Mucosa of rectum (tissue), 2 donors: ENCODE data around the gene BTNL3.
A peak's percentile ranks its signal among the peaks of the same experiment; 100 is the strongest.
"Not testable (repeated sequence)": the region's sequence is repeated elsewhere in the genome, so short reads cannot be mapped to it uniquely, and the experiment has no call there.

Experiments used
- H3K27ac ChIP-seq, 2 donors: one replicate each; pipeline ENCODE4 v1.7.0; 2013; ENCODE audit warnings: inconsistent platforms in 2 of 2, low read depth in 2 of 2, low read length in 2 of 2
- H3K27me3 ChIP-seq, 2 donors: one replicate each; pipeline ENCODE4 v1.7.0; 2013; ENCODE audit warnings: low read length in 2 of 2; ENCODE audit not compliant: control insufficient read depth in 2 of 2, insufficient read depth in 2 of 2
- H3K36me3 ChIP-seq, 2 donors: one replicate each; pipeline ENCODE4 v1.7.0; 2013; ENCODE audit warnings: low read length in 2 of 2; ENCODE audit not compliant: control insufficient read depth in 2 of 2, insufficient read depth in 2 of 2
- H3K4me1 ChIP-seq, 2 donors: one replicate each; pipeline ENCODE4 v1.7.0; 2013; ENCODE audit warnings: low read length in 2 of 2, mild to moderate bottlenecking in 1 of 2; ENCODE audit not compliant: control insufficient read depth in 2 of 2, insufficient read depth in 2 of 2
- H3K4me3 ChIP-seq, 2 donors: one replicate each; pipeline ENCODE4 v1.7.0; 2013; ENCODE audit warnings: low read length in 2 of 2
- H3K9ac ChIP-seq, 2 donors: one replicate each; pipeline ENCODE4 v1.7.0; 2013; ENCODE audit warnings: low read length in 2 of 2, low read depth in 1 of 2, mild to moderate bottlenecking in 1 of 2
- H3K9me3 ChIP-seq, 2 donors: one replicate each; pipeline ENCODE4 v1.7.0; 2013; ENCODE audit warnings: low read length in 2 of 2; ENCODE audit not compliant: control insufficient read depth in 2 of 2
- donor health status: healthy.
- donor health status: Normal muscosa, but diverticular disease.

Gene BTNL3

DNA sequence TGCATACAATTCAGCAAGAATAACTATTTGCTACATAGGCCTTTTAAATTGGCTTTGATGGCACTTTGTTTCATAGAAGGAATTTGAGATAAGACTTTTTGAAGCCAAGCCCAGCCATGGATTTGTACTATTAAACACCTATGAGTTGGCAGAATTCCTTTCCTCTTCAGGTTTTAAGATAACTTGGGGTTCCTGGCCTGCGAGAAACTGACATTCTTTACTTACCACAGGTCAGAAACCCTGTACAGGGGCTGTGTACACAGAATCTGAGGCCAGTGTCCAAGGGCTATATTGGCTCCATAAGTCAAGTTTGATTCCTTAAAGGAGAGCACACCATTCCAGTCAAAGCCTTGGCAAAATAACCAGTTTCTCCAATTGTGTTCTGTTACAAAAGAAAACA lies 10.8 kb upstream of the BTNL3 start:
- Histone ChIP-seq H3K9me3 (no peaks in the 10 kb centered on the region), H3K4me3 (no peak overlapping the region), H3K4me1 (peaks cover 0 to 22% of the 10 kb centered on the region in 2 donors), H3K9ac (no peak overlapping the region), H3K36me3 (no peaks in the 10 kb centered on the region), H3K27ac (no peak overlapping the region), H3K27me3 (no peaks in the 10 kb centered on the region)

- Histone ChIP-seq H3K27me3 (no peaks in the 10 kb centered on the region), H3K9me3 (no peaks in the 10 kb centered on the region), H3K4me1 (peaks cover 0 to 5% of the 10 kb centered on the region in 2 donors), H3K27ac (no peak overlapping the region), H3K36me3 (no peaks in the 10 kb centered on the region), H3K9ac (no peak overlapping the region), H3K4me3 (no peak overlapping the region)
Observed at GRCh38 chr5:180982008-180982741, 6.5 kb upstream of the BTNL3 start.

DNA sequence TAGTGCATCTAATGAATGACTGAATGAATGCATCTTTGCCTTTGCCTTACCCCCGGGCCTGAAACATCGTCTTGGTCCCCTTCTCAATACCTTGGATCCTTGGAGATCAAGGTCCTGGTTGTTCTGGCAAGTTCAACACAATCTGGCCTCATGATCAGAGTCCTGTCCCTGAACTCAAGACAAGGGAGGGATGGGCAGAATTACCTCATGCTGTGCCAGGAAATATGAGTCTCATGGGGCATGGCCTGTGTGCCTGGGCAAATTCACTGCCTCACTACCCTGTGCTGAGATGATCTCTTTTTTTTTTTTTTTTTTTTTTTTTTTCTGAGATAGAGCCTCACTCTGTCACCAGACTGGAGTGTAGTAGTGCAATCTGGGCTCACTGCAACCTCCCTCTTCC lies 630 bp upstream of the BTNL3 start:
- H3K27me3 ChIP-seq = no peaks in the 10 kb centered on the region
- no peaks in the 10 kb centered on the region for H3K9me3 ChIP-seq
- H3K4me3 ChIP-seq = peak overlapping the region; percentile 72 to 83
- H3K27ac ChIP-seq = peak overlapping the region; percentile 32 to 94
- H3K9ac ChIP-seq = peak overlapping the region in 1 of 2 donors; percentile 85
- H3K36me3 ChIP-seq = no peaks in the 10 kb centered on the region
- peaks cover 0 to 29% of the 10 kb centered on the region in 2 donors for H3K4me1 ChIP-seq

GRCh38 chr5:180990086-180990881 lies 1.6 kb downstream of the BTNL3 start:
- peaks cover 0 to 29% of the 10 kb centered on the region in 2 donors for H3K4me1 ChIP-seq
- no peaks in the 10 kb centered on the region for H3K27me3 ChIP-seq
- H3K9ac ChIP-seq = peak overlapping the region; percentile 32 to 77
- no peaks in the 10 kb centered on the region for H3K36me3 ChIP-seq
- H3K27ac ChIP-seq = peak overlapping the region; percentile 38 to 80
- H3K4me3 ChIP-seq = peak overlapping the region; percentile 62 to 83
- no peaks in the 10 kb centered on the region for H3K9me3 ChIP-seq

DNA sequence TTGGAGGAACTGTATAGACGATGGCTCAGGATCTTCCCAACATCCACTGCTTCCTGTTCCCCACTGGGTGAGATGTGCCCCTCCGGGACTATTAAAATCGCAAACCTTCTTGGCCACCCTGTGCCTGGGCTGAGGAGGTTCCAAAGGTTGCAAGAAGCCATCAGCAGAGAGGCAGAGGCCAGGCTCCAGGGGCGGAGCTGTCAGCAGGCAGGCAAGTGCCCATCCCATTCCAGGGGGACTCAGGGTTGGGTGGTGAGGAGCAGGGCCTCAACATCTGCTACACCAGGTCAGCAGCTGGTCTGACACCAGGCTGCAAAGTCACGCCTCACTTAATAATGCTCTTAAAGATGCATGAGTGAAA lies 2.2 kb downstream of the BTNL3 start:
- Histone ChIP-seq H3K9me3 (no peaks in the 10 kb centered on the region), H3K27ac (peak overlapping the region in 1 of 2 donors; percentile 80), H3K9ac (peak overlapping the region in 1 of 2 donors; percentile 77), H3K4me1 (peaks cover 0 to 29% of the 10 kb centered on the region in 2 donors), H3K36me3 (peaks cover 0 to under 1% of the 10 kb centered on the region in 2 donors), H3K27me3 (no peaks in the 10 kb centered on the region), H3K4me3 (peak overlapping the region; percentile 62 to 83)

DNA sequence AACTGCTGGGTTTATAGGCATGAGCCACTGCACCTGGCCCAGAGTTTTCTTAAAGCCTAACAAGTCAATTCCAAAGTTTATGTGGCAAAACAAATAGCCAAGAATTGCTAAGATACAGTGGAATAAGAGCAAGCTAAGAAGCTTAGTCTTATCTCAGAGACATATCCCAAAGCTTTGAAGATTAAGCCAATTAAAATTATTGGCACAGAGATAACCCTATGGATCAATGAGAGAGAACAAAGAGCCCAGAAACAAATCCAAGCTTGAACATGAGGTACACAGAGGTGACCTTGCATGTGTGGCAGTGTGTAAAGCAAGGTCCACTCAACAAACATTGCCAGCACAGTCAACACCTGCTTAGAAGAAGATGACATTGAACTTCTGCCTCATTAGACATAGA lies 13.3 kb downstream of the BTNL3 start:
- no peak overlapping the region for H3K27ac ChIP-seq
- peaks cover 0 to 7% of the 10 kb centered on the region in 2 donors for H3K36me3 ChIP-seq
- H3K4me1 ChIP-seq = no peaks in the 10 kb centered on the region

DNA sequence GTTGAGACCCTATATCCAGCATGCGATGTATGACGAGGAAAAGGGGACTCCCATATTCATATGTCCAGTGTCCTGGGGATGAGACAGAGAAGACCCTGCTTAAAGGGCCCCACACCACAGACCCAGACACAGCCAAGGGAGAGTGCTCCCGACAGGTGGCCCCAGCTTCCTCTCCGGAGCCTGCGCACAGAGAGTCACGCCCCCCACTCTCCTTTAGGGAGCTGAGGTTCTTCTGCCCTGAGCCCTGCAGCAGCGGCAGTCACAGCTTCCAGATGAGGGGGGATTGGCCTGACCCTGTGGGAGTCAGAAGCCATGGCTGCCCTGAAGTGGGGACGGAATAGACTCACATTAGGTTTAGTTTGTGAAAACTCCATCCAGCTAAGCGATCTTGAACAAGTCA lies 17.1 kb downstream of the BTNL3 start:
- H3K27ac ChIP-seq = no peak overlapping the region
- H3K9ac ChIP-seq = no peak overlapping the region
- no peaks in the 10 kb centered on the region for H3K36me3 ChIP-seq
- H3K4me1 ChIP-seq = no peaks in the 10 kb centered on the region
- no peaks in the 10 kb centered on the region for H3K9me3 ChIP-seq
- no peak overlapping the region for H3K4me3 ChIP-seq
- H3K27me3 ChIP-seq = no peaks in the 10 kb centered on the region

More for the DNA sequence above, 13.3 kb downstream of the BTNL3 start:
- Histone ChIP-seq H3K4me3 (no peak overlapping the region), H3K9me3 (no peaks in the 10 kb centered on the region), H3K27me3 (no peaks in the 10 kb centered on the region), H3K9ac (no peak overlapping the region)

DNA sequence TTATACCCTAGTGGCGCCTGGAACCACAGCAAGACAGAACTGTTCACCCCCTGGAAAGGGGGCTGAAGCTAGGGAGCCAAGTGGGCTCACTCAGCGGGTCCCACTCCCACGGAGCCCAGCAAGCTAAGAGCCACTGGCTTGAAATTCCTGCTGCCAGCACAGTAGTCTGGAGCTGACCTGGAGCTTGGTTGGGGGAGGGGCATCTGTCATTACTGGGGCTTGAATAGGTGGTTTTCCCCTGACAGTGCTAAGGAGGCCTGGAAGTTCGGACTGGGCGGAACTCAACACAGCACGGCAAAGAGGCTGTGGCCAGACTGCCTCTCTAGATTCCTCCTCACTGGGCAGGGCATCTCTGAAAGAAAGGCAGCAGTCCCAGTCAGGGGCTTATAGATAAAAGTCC lies 19.5 kb downstream of the BTNL3 start:
- no peak overlapping the region for H3K4me3 ChIP-seq
- H3K4me1 ChIP-seq = no peaks in the 10 kb centered on the region
- no peaks in the 10 kb centered on the region for H3K9me3 ChIP-seq
- no peaks in the 10 kb centered on the region for H3K36me3 ChIP-seq
- no peak overlapping the region for H3K9ac ChIP-seq
- H3K27me3 ChIP-seq = no peaks in the 10 kb centered on the region
- no peak overlapping the region for H3K27ac ChIP-seq

GRCh38 chr5:181010018-181010417 lies 21.4 kb downstream of the BTNL3 start:
- not testable (repeated sequence) for H3K4me3 ChIP-seq, H3K9ac ChIP-seq, H3K27ac ChIP-seq, H3K4me1 ChIP-seq, H3K9me3 ChIP-seq, H3K27me3 ChIP-seq, H3K36me3 ChIP-seq

DNA sequence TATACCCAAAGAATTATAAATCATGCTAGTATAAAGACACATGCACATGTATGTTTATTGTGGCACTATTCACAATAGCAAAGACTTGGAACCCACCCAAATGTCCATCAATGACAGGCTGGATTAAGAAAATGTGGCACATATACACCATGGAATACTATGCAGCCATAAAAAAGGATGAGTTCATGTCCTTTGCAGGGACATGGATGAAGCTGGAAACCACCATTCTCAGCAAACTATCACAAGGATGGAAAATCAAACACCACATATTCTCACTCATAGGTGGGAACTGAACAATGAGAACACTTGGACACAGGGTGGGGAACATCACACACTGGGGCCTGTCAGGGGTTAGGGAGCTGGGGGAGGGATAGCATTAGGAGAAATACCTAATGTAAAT lies 26.0 kb downstream of the BTNL3 start:
- not testable (repeated sequence) for H3K36me3 ChIP-seq, H3K27ac ChIP-seq, H3K9me3 ChIP-seq, H3K4me1 ChIP-seq, H3K9ac ChIP-seq, H3K27me3 ChIP-seq, H3K4me3 ChIP-seq
